OCI-LY3 (cell line): ENCODE measurements around the gene TAF8.
"Not testable (repeated sequence)": the region's sequence is repeated elsewhere in the genome, so short reads cannot be mapped to it uniquely, and the experiment has no call there.

Experiments
- H2AFZ ChIP-seq: fragments of 200-600, 300-600 bp; shearing (Covaris generic); 2 replicates; pipeline ENCODE4 v1.6.0; 2014; ENCODE audit warnings: antibody characterized with exemption, low read depth, low read length
- H3K27ac ChIP-seq: fragments of 200-600, 300-600 bp; sonication (generic); 2 replicates; pipeline ENCODE4 v1.5.1; 2014; ENCODE audit warnings: mild to moderate bottlenecking, low read length, moderate library complexity, mixed read lengths
- H3K27me3 ChIP-seq: fragments of 200-600, 300-600 bp; sonication (generic); 2 replicates; pipeline ENCODE4 v1.6.1; 2014; ENCODE audit warnings: low read depth, low read length, mixed read lengths
- H3K36me3 ChIP-seq: fragments of 200-600, 300-600 bp; sonication (generic); replicated peaks from 2 replicates; pipeline ENCODE3; 2014; ENCODE audit warnings: low read depth, low read length, mixed read lengths
- H3K4me1 ChIP-seq: fragments of 300-600, 200-600 bp; sonication (generic); 2 replicates; pipeline ENCODE4 v1.6.1; 2014; ENCODE audit warnings: low read length, mixed read lengths
- H3K4me2 ChIP-seq: fragments of 200-600, 300-600 bp; sonication (generic); 2 replicates; pipeline ENCODE4 v1.6.1; 2014; ENCODE audit warnings: low read length, mixed read lengths
- H3K4me3 ChIP-seq: fragments of 300-600, 200-600 bp; sonication (generic); 2 replicates; pipeline ENCODE4 v1.5.1; 2014; ENCODE audit warnings: antibody characterized with exemption, mild to moderate bottlenecking, low read length, moderate library complexity
- H3K79me2 ChIP-seq: fragments of 300-600, 200-600 bp; shearing (Covaris generic); 2 replicates; pipeline ENCODE4 v1.6.1; 2014; ENCODE audit warnings: mild to moderate bottlenecking, low read length, mixed read lengths
- H3K9ac ChIP-seq: fragments of 300-600, 200-600 bp; shearing (Covaris generic); 2 replicates; pipeline ENCODE4 v1.6.0; 2014; ENCODE audit warnings: mild to moderate bottlenecking, low read length, moderate library complexity
- H3K9me3 ChIP-seq: fragments of 200-600, 300-600 bp; shearing (Covaris generic); 2 replicates; pipeline ENCODE4 v1.6.1; 2014; ENCODE audit warnings: low read length, mixed read lengths; ENCODE audit not compliant: insufficient read depth
- H4K20me1 ChIP-seq: fragments of 200-600, 300-600 bp; sonication (generic); 2 replicates; pipeline ENCODE4 v1.6.1; 2016; ENCODE audit warnings: low read length, mixed read lengths; ENCODE audit not compliant: insufficient read depth
- EZH2phosphoT487 ChIP-seq: fragments of 200-600 bp; shearing (Covaris generic); IDR thresholded peaks from 2 replicates; pipeline ENCODE4 v1.6.1; 2018; ENCODE audit warnings: antibody characterized with exemption, mixed run types, low read depth
- TF ChIP-seq, protein P1 (sequence below): fragments of 200-600, 300-600 bp; sonication (generic); IDR thresholded peaks from 2 replicates; pipeline ENCODE4 v1.5.1; 2014; ENCODE audit warnings: antibody characterized with exemption, low read length, low read depth

TAF8 gene, protein sequence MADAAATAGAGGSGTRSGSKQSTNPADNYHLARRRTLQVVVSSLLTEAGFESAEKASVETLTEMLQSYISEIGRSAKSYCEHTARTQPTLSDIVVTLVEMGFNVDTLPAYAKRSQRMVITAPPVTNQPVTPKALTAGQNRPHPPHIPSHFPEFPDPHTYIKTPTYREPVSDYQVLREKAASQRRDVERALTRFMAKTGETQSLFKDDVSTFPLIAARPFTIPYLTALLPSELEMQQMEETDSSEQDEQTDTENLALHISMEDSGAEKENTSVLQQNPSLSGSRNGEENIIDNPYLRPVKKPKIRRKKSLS

DNA sequence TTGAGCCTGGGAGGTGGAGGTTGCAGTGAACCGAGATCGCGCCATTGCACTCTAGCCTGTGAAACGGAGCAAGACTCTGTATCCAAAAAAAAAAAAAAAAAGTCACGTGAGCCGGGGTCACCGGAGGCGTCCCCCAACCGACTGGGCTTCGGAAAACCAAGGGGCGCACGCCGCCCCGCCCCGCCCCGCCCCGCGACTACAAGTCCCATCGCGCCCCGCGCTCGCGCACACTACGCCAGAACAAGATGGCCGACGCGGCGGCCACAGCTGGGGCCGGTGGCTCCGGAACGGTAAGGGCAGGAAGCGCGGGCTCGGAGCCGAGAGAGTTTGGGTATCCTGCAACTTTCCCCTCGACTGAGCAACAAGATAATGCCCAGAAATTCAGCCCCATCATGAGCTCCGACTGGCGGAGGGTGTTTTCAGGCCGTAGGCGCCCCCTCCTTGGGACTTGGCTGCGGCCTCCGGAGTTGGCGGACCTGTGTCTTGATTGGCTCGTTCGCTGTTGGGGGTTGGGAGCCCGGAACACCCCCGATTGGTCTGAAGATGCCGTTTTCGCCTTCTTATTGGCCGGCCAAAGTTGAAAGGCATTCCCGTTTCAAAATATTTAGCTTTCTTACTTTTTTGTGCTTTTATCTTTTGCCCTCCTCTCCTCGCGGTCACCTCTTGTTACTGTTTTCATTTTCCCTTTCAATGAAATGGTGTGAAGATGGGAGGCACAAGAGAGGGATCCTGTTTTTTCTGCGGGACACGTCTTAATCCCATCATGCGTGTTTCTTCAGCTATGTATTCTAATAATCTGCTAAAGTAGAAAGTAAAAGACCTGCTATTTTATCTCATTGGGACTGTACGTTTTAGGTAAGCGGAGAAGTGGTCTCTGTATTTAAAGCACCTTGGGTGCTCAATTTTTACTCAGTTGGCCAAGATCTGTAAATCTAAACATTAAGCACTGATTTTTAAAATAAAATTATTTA is at the start of gene TAF8:
Gene TAF8 (plus strand): TSS at position 228 of the 971 bp plus-strand sequence. CDS start 18 bp downstream, at position 246.
- Histone ChIP-seq H3K4me1 (peaks cover 35% of the 10 kb centered on the region), H3K36me3 (peaks cover 16% of the 10 kb centered on the region), H3K9me3 (no peaks in the 10 kb centered on the region), H3K79me2 (peaks cover 10% of the 10 kb centered on the region), H3K27me3 (peaks cover 22% of the 10 kb centered on the region), H4K20me1 (no peaks in the 10 kb centered on the region), H3K27ac (peak within 1 kb of the TSS; percentile 72), H3K4me2 (peak within 1 kb of the TSS; percentile 81), H3K9ac (peak within 1 kb of the TSS; percentile 78), H3K4me3 (peak within 1 kb of the TSS; percentile 83), H2AFZ (peak within 1 kb of the TSS; percentile 80)
- TF ChIP-seq EZH2phosphoT487: no peak
- TF ChIP-seq, protein P1, sequence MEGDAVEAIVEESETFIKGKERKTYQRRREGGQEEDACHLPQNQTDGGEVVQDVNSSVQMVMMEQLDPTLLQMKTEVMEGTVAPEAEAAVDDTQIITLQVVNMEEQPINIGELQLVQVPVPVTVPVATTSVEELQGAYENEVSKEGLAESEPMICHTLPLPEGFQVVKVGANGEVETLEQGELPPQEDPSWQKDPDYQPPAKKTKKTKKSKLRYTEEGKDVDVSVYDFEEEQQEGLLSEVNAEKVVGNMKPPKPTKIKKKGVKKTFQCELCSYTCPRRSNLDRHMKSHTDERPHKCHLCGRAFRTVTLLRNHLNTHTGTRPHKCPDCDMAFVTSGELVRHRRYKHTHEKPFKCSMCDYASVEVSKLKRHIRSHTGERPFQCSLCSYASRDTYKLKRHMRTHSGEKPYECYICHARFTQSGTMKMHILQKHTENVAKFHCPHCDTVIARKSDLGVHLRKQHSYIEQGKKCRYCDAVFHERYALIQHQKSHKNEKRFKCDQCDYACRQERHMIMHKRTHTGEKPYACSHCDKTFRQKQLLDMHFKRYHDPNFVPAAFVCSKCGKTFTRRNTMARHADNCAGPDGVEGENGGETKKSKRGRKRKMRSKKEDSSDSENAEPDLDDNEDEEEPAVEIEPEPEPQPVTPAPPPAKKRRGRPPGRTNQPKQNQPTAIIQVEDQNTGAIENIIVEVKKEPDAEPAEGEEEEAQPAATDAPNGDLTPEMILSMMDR: no peak

DNA sequence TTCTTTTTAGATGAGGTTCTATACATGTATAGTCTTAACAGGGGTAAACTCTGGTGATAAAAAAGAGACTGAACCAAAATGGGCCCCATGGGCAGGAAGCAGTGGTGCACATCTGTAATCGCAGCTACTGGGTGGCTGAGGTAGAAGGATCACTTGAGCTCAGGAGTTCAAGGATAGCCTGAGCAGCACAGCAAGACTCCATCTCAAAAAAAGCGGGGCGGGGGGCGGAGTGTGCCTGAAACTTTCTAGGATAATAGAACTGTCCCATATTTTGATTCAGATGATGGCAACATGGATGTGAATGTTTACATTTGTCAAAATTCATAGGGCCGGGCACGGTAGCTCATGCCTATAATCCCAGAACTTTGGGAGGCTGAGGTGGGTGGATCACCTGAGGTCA is 48.8 kb upstream of the TAF8 start:
- Histone ChIP-seq H3K9ac (no peak overlapping the region), H2AFZ (no peak overlapping the region), H3K4me1 (no peaks in the 10 kb centered on the region), H3K27ac (no peak overlapping the region), H3K79me2 (no peaks in the 10 kb centered on the region), H3K36me3 (no peaks in the 10 kb centered on the region), H4K20me1 (no peaks in the 10 kb centered on the region), H3K4me3 (no peak overlapping the region), H3K27me3 (no peaks in the 10 kb centered on the region), H3K9me3 (no peaks in the 10 kb centered on the region), H3K4me2 (no peak overlapping the region)
- TF ChIP-seq, protein P1: no peak
- no peak for TF ChIP-seq EZH2phosphoT487

DNA sequence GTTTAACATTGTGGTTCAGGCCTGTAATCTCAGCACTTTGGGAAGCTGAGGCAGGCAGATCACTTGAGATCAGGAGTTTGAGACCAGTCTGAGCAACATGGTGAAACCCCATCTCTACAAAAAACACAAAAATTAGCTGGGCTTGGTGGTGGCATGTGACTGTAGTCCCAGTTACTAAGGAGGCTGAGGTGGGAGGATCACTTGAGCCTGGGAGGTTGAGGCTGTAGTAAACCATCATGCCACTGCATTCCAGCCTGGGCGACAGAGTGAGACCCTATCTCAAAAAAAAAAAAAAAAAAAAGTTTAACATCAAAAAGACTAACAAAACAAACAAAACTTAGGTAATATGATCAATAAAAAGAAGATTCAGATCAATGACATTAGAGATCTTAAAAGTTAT is 46.7 kb upstream of the TAF8 start:
- H4K20me1 ChIP-seq, H3K27ac ChIP-seq, H3K4me1 ChIP-seq, H3K4me3 ChIP-seq, H3K36me3 ChIP-seq, H3K9ac ChIP-seq, H2AFZ ChIP-seq, H3K9me3 ChIP-seq, H3K27me3 ChIP-seq, H3K79me2 ChIP-seq, H3K4me2 ChIP-seq: not testable (repeated sequence)

DNA sequence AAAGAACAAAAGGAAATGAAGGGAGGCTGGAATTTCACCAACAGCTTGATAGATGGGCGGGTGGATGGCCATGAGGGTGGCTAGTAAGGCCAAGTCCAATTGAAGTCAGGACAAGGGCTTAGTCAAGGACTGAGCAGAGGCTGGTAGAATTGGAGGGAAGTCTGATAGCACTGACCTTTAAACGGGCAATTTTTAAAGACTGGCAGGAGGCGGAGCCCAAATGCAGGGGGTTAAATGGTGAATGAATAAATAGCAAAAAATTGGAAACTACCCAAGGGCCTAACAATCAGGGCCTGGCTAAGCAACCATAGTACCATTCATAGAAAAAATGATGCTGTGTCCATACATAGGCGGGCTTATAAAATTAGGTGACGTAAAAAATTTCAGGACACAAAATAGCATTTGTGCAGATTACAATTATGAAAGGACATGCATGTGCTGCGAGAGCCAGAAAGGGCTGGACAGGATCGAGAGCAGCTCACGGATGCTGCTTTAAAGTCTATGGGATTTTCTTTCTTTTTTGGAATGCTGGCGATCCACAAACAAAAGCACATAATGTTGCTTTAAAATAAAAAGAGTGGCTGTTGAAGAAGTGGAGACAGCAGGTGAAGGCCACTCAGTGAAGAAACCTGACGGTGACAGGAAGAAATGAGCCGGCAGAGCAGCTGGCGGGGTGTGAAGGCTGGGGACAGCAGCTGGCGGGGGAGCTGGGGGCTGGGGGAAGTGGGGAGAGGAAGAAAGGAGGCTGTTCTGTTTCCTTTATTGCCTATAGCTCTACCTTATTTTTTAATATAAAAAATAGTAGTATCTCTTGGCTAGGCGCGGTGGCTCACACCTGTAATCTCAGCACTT is 42.8 kb upstream of the TAF8 start:
- Histone ChIP-seq H3K9me3 (no peaks in the 10 kb centered on the region), H3K36me3 (no peaks in the 10 kb centered on the region), H3K9ac (no peak overlapping the region), H3K27me3 (no peaks in the 10 kb centered on the region), H3K4me2 (no peak overlapping the region), H2AFZ (no peak overlapping the region), H3K27ac (no peak overlapping the region), H3K4me1 (peaks cover 9% of the 10 kb centered on the region), H3K79me2 (no peaks in the 10 kb centered on the region), H3K4me3 (no peak overlapping the region), H4K20me1 (no peaks in the 10 kb centered on the region)
- TF ChIP-seq, protein P1: no peak
- no peak for TF ChIP-seq EZH2phosphoT487

DNA sequence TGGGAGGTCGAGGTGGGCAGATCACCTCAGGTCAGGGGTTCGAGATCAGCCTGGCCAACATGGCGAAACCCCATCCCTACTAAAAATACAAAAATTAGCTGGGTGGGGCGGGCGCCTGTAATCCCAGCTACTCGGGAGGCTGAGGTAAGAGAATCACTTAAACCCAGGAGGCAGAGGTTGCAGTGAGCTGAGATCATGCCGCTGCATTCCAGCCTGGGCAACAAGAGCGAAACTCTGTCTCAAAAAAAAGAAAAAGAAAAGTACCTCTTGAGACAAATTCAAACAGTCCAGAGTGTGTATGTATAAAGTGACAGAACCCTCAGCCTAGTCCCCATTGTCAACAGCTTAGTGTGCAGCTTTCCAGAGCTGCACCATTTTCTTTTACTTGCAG is 42.2 kb upstream of the TAF8 start:
- not testable (repeated sequence) for H3K4me3 ChIP-seq, H4K20me1 ChIP-seq, H2AFZ ChIP-seq, H3K9me3 ChIP-seq, H3K4me2 ChIP-seq, H3K36me3 ChIP-seq, H3K27me3 ChIP-seq, H3K79me2 ChIP-seq, H3K9ac ChIP-seq, H3K27ac ChIP-seq, H3K4me1 ChIP-seq
